GM18907 (cell line): ENCODE measurements around the gene TSHZ1.

Experiments used
- ATAC-seq: cut with Tn5 transposase; IDR thresholded peaks from one replicate; pipeline ENCODE4 v1.9.1; 2021; ENCODE audit warnings: mild to moderate bottlenecking, moderate library complexity; ENCODE audit not compliant: unreplicated experiment

TSHZ1 gene

GRCh38 chr18:75210274-75211001, at the start of gene TSHZ1:
TSS of gene TSHZ1 (plus strand) at chr18:75210797. CDS start at chr18:75211877, 1,080 bp downstream.
- peak; percentile 40 for ATAC-seq

GRCh38 chr18:75161256-75162028, 49.2 kb upstream of the TSHZ1 start:
- ATAC-seq = no peak

DNA sequence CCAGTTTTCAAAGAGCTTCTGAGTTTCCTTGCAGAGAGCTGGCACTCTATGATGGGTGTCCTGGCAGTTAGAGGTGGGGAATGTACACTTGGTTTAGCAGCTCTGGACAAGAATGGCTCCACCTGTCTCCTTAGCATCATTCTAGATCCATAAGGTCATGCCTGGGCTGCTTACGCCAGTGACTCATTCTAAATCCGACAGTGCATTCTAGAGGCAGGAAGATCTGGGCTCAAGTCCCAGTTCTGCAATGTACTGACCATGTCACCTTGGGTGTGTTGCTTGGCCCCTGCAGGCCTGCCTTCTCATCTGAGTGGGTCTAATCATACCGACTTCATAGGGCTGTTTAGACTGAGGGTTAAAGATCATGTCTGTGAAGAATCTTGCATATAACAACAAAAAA, 48.1 kb upstream of the TSHZ1 start:
- ATAC-seq = no peak

DNA sequence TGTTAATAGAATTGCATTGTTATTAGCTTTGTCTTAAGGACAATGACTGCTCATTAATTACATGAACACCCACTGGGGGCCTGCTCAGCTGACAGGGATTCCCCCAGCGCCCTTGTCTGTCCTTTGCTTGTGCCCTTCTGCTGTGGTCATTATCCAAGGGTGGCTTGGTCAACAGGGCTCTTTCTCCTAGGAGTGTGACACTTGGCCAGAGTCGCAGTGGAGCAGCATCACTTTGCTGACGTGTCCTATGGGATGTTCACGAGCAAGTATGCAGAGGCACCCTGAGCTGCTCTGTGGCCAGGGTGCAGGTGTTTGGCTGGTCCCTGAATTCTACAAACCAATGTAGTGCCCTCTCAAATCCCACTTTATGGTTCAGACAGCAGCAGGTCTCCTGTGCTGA, 47.6 kb upstream of the TSHZ1 start:
- no peak for ATAC-seq

- no peak for ATAC-seq
Measured at GRCh38 chr18:75163736-75164135, 46.9 kb upstream of the TSHZ1 start.

GRCh38 chr18:75164479-75164878, 46.1 kb upstream of the TSHZ1 start:
- no peak for ATAC-seq

- ATAC-seq = no peak
Measured at GRCh38 chr18:75165926-75166325, 44.7 kb upstream of the TSHZ1 start.

- no peak for ATAC-seq
Measured at GRCh38 chr18:75167137-75167536, 43.5 kb upstream of the TSHZ1 start.

DNA sequence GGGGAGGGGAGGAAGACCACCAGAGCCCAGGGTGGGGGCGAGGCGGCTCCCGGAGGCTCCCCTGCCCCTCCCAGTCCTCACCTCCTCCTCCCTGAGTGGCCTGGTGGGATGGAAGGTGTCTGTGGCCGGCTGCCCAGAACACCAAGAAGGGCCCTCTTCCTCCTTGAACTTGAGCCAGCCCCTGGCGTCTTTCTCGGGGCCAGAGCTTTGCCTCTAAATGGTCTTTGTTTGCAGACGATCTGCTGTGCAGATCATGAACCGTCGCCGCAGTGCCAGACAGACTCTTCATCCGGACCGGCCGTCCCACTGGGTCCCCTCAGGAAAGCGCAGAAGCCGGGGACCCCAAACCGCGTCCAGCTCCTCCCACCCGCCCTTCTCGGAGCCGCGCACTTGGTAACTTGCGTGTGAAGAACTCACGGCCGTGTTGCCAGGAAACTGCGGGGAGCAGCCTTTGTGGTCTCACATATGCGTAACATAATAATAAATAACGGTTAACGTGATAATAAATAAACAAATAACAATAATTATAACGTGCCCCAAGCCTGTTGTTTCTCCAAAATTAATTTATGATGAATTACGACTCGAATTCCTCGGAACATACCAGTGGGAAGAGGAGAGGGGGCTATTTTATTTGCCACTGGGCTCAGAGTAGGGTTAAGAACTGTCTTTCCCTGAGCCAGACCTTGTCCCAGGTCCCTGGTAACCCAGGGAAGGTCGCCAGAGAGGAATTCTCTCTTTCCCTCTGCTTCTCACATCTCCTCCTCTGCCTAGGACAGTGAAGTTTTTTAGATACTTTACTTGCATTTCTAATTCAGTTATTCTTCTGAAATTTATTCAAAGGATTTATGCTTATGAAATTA, 42.6 kb upstream of the TSHZ1 start:
- no peak for ATAC-seq

DNA sequence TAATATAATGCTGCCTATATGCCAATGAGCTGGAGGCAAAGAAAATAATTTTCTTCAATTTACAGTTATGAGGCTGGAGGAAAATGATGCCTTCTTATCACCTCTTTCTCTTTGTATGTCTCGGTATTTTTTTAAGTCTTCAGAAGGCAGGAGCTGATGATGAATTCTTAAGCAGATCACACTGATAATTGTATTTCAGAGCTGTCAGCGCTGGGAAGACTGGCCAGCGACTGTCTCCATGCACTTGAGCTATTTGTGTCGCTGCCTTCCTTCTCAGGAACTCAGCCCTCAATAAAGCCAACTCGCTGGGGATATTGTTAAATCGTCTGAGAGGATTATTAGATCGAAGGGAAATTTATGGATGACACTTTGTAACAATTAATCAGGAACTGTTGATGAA, 42.0 kb upstream of the TSHZ1 start:
- no peak for ATAC-seq

- no peak for ATAC-seq
Measured at GRCh38 chr18:75169411-75169810, 41.2 kb upstream of the TSHZ1 start.

DNA sequence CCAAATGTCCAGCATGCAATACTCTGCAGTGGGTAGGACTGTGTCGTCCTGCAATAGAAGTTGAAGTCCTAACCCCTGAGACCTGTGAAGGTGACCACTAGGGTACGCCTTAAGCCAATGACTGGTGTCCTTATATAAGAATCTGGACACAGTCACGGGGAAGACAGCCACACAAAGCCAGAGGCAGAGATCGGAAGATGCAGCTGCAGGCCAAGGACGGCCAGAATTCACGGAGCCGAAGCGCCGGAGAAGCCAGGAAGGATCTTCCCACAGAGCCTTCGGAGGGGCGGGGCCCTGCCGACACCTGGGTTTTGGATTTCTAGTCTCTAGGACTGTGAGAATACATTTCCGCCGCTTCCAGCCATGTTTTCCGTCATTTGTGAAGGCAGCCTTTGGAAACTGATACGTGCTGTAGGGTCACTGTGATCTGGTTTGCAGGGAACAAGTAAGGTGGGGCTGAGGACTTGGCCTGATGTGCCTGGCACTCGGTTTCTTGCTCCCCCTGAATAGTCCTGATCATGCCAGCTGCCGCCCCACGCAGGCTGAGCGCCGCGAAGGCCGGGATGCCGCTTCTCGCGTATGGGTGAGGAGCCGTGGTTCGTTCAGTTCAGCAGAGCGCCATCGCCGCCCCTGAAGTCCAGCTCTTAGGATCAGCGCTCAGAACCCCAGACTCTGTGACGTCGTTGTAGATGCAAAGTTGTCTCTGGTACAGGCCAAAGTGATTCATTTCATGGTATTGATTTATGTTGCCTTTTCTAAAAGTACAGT, 40.4 kb upstream of the TSHZ1 start:
- ATAC-seq = no peak

DNA sequence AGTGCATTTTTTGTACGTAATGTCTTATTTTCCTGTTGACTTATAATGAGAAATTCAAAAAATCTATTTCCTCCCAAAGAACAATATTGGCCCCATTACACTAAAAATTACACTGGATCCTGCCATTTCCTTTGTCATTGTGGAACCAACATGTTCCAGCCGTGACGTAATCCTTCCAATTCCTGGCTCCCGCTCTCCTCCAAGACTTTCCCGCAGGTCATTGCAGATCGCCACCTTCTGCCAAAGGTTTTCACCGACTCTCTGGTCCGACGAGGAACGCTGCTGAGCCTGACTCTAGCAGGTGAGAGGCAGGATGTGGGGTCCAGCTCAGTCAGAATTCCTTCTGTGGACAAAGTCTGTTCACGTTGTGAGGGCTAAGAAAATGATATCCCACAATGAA, 39.7 kb upstream of the TSHZ1 start:
- no peak for ATAC-seq

DNA sequence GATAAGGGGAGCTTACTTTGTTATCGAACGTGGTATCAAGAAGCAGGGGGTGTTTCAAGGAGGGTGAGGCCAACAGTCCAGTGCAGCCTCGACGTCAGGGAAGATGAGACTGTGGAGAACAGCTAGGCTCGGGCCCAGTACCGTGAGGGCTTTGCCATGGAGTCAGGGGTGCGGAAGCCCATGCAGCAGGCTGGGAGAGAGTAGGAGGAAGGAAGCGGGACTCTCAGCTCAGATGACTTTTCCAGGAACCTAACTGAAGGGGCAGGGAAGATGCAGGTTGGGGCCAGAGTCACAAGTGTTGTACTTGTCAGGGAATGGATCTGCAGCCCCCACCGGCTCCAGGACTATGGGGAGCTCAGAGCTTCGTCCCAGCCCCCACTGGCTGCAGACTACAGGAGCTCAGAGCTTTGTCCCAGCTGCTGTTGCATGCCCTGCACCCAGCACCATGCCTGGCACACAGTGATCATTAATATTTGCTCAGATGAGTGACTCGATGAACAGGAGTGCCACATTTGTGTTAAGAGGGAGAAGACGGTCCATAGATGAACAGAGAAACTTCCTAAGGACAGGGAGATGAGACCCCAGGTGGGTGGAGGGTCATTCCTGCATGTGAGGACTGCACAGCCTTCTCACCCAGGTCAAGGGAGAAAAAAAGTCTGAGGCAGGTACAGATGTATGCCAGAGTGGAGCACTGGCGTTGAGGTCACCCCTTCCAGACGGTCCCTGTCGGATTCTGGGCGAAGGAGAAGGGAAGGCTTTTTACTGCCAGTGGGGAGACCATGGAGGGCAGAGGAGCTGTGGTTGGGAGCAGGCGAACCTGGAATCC, 38.1 kb upstream of the TSHZ1 start:
- ATAC-seq = peak; percentile 23

DNA sequence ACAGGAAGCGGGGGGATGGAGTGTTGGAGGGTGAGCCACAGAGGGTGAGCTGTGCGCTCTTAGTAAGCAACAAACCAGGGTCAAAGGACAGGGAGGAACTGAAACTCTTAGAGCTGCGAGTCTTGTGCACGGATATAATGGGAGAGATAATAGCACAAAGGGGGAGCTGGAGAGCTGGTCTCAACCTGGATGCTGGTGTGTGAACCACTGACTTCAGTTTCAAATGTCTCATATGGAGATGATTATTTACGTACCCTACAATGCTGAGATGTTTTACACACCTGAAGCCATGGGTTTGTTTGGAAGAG, 37.5 kb upstream of the TSHZ1 start:
- ATAC-seq = peak; percentile 99

DNA sequence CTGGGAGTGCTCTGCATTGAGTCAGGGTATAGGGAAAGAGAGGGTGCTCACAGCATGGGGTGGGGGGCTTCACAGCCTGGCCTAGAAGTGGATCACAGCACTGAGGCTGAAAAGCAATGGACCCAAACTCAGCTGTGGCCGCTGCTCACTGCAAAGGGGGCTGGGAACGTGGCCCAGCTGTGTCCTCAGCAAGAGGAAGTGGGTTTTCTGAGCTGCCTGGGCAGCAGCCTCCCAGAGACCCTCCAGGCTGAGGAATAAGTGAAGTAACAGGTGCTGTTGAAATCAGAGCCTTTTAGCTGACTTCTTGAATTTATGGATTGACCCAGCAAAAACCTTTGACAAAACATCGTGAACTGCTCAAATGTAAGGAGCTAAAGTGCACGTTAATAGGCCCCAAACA, 36.9 kb upstream of the TSHZ1 start:
- ATAC-seq = no peak

DNA sequence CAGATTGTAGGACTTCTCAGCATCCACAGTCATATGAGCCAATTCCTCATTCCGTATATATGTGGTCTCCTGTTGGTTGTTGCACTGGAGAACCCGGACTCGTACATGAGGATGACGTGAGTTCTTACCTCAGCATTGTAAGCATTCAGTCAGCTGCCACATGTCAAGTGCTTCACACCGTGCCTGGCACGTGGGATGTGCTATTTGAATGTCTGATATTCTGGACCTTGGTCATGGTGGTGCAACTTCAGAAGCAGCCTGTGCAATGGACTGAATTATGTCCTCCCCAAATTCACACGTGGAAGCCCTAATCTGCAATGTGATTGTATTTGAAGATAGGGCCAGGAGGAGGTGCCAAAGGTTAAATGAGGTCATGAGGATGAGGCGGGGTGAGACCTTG, 33.7 kb upstream of the TSHZ1 start:
- no peak for ATAC-seq

GRCh38 chr18:75178376-75178775, 32.2 kb upstream of the TSHZ1 start:
- ATAC-seq = no peak

- no peak for ATAC-seq
Measured at GRCh38 chr18:75179819-75180600, 30.6 kb upstream of the TSHZ1 start.
